Stimulated activated CD4-positive, alpha-beta T cell treated with anti-CD3 and anti-CD28 coated beads, Interleukin-4, amount 100 ng/mL, for 24 hours (primary cell): ENCODE measurements around the gene BCAS3.
"Not testable (repeated sequence)": the region's sequence is repeated elsewhere in the genome, so short reads cannot be mapped to it uniquely, and the experiment has no call there.

Experiments used
- DNase-seq: peaks from one replicate; pipeline ENCODE4 v3.0.0-alpha.2; 2020

The BCAS3 gene

DNA sequence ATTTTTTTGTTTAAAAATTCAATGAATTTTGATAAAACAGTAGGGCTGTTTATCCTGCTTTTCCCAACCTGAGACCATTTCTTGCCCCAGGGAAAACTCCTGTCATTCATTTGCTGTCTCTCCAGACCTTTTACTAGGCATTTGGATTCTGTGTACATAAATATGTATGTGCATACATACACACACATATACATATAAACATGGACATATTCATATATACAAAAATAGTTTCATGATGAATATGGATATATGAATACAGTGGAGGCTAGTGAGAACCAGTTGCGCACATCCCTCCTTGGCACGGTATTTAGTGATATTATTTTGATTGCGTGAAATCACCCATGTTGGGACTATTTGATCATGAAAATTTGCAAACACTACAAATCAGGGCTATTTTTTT, 269.9 kb downstream of the BCAS3 start:
- no peak for DNase-seq

GRCh38 chr17:60952747-60953146, 275.1 kb downstream of the BCAS3 start:
- DNase-seq, result no peak

DNA sequence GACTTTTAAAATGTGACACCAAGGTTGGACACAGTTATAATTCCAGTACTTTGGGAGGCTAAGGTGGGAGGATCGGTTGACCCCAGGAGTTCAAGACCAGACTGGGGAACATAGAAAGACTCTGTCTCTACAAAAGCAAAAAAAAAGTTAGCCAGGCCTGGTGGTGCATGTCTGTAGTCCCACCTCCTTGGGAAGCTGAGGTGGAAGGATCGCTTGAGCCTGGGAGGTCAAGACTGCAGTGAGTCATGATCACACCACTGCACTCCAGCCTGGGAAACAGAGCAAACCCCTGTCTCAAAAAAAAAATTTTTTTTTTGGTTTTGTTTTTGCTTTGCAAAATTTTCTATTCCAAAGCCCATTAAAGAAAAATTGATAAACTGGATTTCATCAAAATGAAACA, 281.4 kb downstream of the BCAS3 start:
- DNase-seq, result no peak

DNA sequence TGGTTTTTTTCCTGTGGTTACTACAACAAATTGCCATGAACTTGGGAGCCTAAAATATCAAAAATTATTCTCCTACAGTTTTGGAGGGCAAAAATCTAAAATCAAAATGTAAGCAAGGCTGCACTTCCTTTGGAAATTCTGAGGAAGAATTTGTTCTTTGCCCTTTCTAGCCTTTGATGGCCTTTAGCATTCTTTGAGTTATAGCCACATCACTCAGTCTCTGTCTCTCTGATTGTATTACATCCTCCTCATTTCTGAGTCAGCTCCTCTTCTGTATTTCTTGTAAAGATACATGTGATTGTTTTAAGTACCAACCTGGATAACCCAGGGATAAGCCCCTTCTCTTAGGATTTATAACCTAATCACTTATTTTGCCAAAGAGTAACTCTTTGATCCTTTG, 282.0 kb downstream of the BCAS3 start:
- DNase-seq, result no peak

GRCh38 chr17:60960398-60961065, 282.9 kb downstream of the BCAS3 start:
- no peak for DNase-seq

DNA sequence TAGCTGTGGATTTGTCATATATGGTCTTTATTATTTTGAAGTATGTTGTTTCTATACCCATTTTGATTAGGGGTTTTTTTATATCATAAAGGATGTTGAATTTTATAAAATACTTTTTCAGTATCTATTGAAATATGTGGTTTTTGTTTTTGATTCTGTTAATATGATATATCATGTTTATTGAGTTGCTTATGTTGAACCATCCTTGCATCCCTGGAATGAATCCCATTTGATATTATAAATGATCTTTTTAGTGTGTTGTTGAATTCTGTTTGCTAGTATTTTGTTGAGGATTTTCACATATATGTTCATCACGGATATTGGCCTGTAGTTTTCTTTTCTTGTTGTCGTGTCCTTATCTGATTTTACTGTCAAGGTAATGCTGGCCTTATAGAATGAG, 286.5 kb downstream of the BCAS3 start:
- DNase-seq, result no peak

GRCh38 chr17:60968266-60968665, 290.6 kb downstream of the BCAS3 start:
- DNase-seq, result no peak

GRCh38 chr17:60969500-60970037, 291.9 kb downstream of the BCAS3 start:
- DNase-seq, result no peak

- no peak for DNase-seq
Measured at GRCh38 chr17:60970741-60971140, 293.1 kb downstream of the BCAS3 start.

GRCh38 chr17:60971515-60972369, 294.1 kb downstream of the BCAS3 start:
- DNase-seq, result peak; percentile 22

DNA sequence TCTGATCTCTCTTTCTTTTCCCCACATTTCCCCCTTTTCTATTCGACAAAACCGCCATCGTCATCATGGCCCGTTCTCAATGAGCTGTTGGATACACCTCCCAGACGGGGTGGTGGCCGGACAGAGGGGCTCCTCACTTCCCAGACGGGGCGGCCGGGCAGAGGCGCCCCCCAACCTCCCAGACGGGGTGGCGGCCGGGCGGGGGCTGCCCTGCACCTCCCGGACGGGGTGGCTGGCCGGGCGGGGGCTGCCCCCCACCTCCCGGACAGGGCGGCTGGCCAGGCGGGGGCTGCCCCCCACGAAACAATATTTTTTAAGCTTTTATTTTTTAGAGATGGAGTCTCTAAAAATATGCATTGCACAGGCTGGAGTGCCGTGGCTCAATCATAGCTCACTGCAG, 299.2 kb downstream of the BCAS3 start:
- DNase-seq, result not testable (repeated sequence)

DNA sequence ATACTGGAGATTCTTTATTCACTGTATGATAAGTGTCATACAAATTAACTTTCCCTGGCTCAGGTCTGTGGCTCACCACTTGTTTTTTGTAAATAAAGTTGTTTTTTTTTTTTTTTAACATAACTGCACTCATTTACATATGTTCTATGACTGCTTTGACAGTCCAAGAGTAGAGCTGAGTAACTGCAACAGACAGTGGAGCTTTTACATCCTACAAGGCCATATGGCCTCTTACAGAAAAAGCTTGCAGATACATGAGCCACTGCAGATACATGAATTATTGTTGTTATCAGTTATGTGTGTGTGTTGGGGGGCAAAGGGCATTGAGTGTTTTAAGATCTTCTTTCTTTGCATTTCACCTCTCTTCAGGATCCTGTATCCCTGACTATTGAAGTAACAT, 311.7 kb downstream of the BCAS3 start:
- DNase-seq, result no peak

DNA sequence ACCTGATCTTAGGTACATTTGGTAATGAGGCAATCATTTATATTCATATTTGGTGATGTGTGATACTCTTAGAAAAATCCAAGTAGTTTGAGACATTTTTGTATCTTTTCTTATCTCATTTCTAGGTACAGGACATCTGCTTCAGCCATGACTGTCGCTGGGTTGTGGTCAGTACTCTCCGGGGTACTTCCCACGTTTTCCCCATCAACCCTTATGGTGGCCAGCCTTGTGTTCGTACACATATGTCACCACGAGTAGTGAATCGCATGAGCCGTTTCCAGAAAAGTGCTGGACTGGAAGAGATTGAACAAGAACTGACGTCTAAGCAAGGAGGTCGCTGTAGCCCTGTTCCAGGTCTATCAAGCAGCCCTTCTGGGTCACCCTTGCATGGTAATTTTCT, 312.2 kb downstream of the BCAS3 start:
- DNase-seq, result no peak

- DNase-seq, result no peak
Measured at GRCh38 chr17:60993497-60993896, 315.8 kb downstream of the BCAS3 start.

DNA sequence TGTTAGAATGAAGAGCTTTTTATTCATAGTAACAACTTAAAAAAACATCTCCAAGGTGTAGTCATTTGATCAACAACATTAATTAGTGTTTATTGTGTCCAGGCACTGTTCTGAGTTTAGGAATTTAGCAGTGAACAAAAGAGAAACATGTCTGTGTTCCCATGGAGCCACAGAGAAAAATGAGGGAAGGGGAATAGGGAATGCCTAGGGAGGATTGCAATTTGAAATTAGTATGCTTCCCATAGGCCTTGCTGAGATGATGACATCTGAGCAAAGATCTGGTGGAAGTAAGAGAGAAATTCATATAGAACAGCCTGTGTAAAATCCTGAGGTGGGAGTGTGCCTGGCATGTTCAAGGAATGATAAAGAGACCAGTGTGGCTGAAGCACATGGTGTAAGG, 318.0 kb downstream of the BCAS3 start:
- DNase-seq, result no peak

- no peak for DNase-seq
Measured at GRCh38 chr17:61000911-61001310, 323.3 kb downstream of the BCAS3 start.

DNA sequence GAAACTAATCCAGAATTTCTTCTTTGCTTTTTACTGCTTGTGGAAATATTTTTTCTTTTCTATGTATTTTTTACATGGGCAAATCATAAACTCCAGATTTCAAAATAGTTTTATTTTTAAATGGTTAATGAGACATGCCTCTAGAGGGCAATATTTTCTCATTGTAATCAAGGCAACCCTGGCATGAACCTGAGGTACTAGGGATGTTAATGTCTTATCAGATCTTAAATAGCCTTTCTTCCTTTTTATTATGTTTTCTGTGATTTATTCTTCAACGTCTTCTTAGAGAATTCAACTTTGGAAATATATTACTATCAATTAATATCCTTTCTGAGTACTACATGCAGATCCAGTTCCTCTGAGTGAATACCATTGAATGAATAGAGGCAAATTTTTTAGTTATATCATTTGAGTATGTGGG, 324.7 kb downstream of the BCAS3 start:
- DNase-seq, result no peak

DNA sequence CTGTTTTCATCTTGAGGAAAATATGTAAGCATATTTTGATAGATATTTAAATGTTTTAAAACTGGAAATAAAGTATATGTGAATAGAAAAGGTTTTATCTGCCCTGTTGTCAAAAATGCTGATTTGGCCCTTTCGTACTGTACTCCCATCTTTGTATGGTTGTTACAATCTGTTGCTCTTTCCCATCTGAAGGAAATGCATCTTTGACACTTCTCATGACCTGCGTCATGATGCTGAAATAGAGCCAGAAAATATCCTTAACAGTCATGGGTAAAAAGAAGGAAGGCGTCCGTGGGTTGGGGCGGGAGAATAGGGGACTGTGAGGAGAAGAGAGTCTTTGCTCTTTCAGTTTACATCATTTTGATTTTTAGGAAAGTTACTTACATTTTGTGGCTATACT, 327.7 kb downstream of the BCAS3 start:
- DNase-seq, result no peak

DNA sequence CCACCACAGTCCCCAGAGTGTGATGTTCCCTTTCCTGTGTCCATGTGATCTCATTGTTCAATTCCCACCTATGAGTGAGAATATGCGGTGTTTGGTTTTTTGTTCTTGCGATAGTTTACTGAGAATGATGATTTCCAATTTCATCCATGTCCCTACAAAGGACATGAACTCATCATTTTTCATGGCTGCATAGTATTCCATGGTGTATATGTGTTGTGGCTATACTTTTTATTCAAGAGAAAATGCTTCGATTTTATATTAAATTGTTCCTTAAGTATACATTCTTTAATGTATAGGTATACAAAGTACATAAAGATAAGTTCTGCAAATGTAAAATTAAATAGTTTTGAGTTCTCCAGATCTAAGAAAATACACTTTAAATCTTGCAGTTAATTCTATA, 328.3 kb downstream of the BCAS3 start:
- not testable (repeated sequence) for DNase-seq

DNA sequence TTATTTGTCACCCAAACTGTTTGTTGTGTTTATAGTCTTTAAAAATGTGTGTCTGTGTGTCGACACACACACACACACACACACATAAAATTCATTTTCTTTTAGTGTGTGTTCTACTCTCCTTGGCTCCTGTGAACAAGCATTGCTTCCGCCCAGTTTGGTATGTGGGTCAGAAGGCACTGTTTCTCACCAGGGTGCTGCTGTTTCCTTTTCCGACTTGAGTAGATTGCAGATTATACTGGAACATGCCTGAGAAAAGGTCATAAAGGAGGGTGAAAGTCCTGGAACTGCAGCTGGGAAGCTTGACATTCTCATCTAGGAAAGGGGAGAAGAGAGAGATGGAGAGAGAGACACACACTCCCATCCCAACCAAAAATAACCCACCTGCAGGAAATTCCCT, 330.3 kb downstream of the BCAS3 start:
- no peak for DNase-seq

DNA sequence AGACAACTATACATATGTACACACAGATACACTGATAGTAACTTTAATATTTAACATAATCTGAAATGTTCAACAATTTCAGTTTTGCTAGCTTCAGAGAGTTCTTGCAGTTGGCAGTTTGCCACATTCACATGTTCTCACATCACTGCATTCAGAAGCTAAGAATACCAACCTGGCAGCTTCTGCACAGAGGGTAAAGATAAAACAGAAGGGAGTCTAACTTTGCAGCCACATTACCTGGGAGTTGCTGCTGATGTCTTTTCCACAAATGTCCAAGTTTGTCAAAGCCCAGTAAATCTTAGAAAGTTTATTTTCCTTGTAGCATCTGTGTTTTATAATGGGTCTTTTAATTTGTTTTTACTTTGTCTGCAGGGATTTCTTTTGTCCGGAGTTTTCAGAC, 332.0 kb downstream of the BCAS3 start:
- DNase-seq, result no peak

DNA sequence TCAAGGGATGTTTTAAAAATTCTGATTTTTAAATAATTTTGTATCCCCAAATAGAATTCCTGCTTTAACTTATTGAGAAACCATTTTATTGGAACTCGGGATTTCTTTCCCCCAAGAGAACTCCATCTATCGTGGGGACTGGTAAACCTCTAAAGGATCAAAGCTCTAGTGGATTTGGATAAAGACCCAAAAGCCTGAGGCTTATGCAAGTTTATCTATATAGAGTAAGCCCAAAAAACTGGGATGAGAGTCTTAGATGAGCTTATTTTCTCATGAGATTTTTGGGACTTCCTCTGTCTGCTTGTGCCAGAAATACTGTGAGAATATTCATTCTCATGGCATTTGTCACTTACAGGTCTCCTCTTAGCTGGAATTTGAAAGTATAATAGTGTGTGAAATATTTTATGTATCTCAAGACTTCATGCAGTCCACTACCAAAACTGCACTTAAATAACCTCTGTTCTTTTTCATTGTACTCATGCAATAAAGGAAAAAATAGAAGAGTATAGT, 333.1 kb downstream of the BCAS3 start:
- DNase-seq, result no peak

DNA sequence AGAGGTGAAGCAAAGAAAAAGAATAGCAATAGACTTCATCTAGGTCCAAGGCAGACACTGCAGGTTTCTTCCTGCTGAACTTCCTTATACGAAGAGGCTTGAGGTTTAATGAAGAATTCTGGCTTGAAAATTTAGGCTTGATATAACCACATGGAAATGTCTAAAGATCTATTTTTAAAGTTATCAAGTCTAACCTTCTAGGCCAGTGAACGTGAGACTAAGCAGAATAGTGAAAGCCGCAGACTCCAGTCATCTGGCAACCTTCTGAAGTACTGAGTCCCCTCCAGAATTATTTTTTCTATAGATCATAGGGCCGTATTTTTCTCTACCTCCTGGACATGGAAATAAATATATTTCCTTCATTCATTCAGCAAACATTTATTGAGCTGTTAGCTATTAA, 333.6 kb downstream of the BCAS3 start:
- DNase-seq, result no peak

- DNase-seq, result no peak
Measured at GRCh38 chr17:61015966-61016365, 338.3 kb downstream of the BCAS3 start.
